Breast epithelium (tissue), 3 donors: ENCODE data around the gene HPS1.

Experiments used
- CTCF ChIP-seq, 3 donors: fragments of 450-650 bp; IDR thresholded peaks; one replicate each; pipeline ENCODE4 v1.5.1; 2016 to 2017; ENCODE audit warnings: antibody characterized with exemption in 3 of 3, mild to moderate bottlenecking in 3 of 3, moderate library complexity in 3 of 3
- POLR2A ChIP-seq: fragments of 450-650 bp; IDR thresholded peaks from one replicate; pipeline ENCODE4 v1.6.1; 2016; ENCODE audit warnings: antibody characterized with exemption, mild to moderate bottlenecking, moderate library complexity

- TF ChIP-seq CTCF (IDR thresholded peaks at IDR 0.05) (no peak), POLR2A (no peak)
These were observed 68.0 kb downstream of the HPS1 start for GRCh38 chr10:98378722-98379121.
